Left kidney (tissue), 2 donors: ENCODE measurements around the gene SLC35A2. TPM values are rescaled to one million over a fixed set of nuclear protein-coding genes. Genes with fewer than 3 reads are reported as not detected.

Source experiments
- DNase-seq: peaks from one replicate; pipeline ENCODE4 v3.0.0-alpha.2; 2013
- polyA plus RNA-seq: library from polyadenylated mRNA; unstranded; fragments of 120-200 nt; gene quantifications from one replicate; pipeline ENCODE4 v1.2.1, GENCODE V29; 2013; ENCODE audit not compliant: insufficient read length

SLC35A2 gene
- polyA plus RNA-seq, 1 donor: 27.2 TPM

DNA sequence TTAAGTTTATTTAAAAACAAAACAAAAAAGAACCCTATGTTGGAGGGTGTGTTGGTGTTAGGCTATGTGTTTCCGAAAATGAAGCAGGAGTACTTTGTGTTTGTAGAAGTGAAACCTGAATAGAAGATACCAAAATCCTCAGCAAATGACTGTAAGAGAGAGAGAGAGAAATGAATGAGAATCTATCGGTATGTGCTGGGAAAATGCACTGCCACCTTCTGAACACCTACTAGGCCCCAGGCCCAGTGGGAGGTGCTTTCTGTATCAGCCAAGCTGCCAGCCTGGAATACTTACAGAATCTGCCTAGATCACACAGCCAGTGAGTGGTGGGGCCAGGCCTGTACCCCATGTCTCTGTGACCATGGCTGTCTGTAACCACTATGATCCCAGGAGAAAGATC is 22.3 kb upstream of the SLC35A2 start:
- no peak for DNase-seq

DNA sequence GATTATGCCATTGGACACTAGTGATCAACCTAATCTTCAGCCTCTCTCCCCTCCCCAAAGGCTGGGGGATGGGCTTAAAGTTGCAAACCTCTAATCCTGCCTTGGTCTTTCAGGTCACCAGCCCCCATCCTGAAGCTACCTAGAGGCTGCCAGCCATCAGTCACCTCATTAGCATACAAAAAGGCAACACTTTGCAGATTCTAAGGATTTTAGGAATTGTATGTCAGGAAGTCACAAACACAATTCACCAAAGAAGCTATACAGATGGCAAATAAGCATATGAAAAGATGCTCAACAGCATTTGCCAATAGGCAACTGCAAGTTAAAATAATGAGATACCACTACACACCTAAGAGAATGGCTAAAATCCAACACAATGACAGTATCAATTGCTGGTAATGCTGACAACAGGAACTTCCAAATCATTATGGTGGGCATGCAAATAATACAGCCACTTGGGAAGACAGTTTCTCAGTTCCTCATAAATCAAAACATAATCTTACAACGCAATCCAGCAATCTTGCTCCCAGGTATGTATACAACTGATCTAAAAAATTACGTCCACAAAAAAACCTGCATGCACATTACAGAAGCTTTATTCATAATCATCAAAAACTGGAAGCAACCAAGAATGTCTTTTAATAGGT is 16.4 kb upstream of the SLC35A2 start:
- DNase-seq: no peak

- no peak for DNase-seq
Measured at GRCh38 chrX:48927123-48927522, 15.7 kb upstream of the SLC35A2 start.

DNA sequence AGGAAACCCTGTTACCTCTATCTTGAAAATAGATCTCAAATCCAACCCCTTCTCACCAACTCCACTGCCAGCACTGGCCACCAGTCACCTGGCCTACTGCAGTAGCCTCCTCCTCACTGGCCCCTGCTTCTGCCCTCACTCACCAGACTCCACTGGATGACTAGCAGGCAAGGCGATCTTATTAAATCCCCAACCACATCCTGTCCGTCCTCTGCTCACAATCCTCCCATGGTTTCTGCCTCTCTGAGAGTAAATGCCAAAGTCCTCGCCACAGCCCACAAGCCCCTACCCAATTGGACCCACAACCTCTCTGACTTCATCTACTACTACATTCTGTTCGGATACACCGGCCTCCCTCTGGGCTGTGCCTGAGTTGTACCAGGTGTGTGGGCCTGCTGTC is 12.8 kb upstream of the SLC35A2 start:
- no peak for DNase-seq

DNA sequence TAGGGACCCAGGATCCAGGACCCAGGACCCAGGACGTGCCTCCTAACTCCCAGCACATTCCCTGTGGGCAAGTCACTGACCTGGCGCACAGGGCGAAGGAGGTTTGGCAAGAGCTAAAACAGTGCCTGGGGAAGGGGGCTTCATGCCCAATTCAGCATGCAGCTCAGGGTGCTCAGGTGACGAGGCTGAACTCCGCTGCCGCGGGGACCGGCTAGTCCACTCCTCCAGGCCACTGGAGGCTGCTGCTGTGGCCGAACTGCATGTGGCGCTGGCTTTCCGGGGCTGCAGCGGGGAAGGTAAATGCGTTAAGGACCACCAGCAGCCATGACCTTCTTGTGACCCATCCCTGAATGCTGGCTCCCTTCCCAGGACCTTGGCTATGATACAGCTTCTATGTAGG is 12.3 kb upstream of the SLC35A2 start:
- DNase-seq: no peak

DNA sequence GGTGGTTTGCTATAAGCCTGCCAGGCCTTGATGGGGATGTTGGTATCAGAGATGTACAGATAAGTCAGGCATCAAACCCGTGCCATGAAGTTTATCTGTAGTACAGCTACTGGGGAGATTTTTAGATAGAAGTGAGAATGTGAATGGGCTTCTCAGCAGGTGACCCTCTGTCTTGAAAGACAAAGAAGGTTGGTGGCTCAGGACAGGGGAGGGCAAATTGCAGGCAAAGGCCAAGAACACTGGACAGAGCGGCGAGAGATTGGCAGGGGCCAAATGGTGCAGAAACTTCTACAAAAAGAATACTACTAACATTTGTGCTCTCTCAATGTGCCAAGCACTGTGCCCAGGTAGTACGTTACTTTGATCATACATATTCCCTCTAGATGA is 9.3 kb upstream of the SLC35A2 start:
- DNase-seq: no peak

- no peak for DNase-seq
Measured at GRCh38 chrX:48919947-48920717, 8.7 kb upstream of the SLC35A2 start.

GRCh38 chrX:48919360-48919841 is 8.0 kb upstream of the SLC35A2 start:
- no peak for DNase-seq

DNA sequence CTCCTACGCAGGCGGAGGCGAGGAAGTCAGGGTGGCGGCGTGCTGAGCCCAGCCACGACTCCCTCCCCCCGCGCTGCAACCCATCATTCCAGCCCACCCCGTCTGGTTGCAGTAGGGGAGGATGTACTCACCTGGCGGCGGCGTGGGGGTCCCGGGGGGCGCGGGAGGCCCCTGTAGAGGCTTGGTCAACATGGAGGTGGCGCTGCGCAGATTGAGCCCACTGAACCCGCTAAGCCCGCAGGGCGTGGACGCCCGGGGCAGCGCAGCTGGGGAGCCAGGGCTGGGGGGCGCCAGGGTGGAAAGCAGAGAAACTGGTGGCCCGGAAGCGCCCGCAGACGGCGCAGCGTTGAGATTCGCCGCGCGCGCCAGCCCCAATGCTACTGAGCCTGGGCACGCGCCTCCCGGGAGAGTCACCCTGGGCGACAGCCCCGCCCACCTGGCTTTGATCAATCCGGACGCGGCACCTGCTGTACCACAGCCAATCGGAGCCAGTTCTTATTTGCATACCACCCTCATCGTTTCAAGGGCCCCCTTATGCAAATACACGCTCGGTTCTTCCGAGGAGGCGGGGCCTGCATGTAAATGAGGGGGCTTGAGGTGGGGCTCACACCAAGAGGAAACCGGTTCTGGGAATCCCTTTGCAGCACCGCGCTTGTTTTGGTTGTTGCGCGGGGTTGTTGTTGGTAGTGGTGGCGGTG is 7.3 kb upstream of the SLC35A2 start, which contains the start of gene PIM2:
Gene PIM2 (minus strand): TSS at position 382 of the 698 bp plus-strand sequence. CDS start 190 bp downstream, at position 192.
- DNase-seq: peak; percentile 81

DNA sequence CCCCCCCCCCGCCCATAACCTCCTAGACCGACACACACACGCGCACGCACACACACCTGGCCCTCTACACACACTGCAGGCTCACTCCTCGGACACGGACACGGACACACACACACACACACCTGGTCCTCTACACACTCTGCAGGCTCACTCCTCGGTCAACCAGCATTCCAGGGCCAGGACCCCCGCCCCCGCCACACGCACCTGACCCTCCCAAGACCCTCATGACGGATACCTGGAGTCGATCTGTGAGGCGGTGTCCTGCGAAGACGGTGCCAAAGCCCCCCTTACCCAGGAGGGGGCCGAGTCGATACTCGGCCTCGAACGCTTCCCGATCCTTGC is 6.8 kb upstream of the SLC35A2 start:
- DNase-seq: no peak

DNA sequence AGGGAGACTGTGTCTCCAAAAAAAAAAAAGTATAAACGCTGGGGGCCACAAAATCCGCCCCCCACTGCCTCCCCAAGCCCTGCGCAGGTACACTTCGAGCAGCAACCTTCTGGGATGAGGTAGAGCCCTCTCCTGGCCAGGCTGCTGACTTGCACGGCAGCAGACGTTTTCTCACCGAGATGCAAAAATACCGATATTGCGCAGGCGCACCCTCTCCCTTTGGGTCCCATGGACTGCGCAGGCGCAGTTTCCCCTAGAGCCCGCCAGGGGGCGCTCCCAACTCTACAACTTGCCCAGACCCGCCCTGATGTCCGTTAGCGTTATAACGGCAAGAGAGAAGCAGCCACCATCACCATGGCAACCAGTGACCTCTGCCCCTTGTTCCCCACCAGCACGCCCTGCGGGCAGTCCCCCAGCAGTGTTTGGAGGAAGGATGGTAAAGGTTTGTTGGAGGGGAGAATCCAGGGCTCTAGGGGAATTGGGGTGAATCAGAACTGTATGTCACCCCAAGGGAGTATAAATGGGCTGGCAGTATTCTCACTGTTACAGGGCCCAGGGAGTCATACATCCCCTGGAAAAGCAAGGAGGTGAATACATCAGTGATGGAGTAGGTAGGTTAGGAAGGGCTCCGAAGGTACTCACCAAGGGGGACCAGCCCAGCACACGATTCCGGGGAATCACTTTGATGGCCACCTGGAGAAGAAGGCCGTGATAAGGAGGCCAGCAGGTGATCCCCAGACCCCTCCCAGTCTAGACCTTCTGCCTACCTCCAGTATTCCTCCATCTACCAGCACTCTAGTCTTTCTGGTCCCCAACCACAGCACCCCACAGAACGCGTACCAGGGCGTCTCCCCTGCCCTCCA is 5.9 kb upstream of the SLC35A2 start:
- peak; percentile 85 for DNase-seq

DNA sequence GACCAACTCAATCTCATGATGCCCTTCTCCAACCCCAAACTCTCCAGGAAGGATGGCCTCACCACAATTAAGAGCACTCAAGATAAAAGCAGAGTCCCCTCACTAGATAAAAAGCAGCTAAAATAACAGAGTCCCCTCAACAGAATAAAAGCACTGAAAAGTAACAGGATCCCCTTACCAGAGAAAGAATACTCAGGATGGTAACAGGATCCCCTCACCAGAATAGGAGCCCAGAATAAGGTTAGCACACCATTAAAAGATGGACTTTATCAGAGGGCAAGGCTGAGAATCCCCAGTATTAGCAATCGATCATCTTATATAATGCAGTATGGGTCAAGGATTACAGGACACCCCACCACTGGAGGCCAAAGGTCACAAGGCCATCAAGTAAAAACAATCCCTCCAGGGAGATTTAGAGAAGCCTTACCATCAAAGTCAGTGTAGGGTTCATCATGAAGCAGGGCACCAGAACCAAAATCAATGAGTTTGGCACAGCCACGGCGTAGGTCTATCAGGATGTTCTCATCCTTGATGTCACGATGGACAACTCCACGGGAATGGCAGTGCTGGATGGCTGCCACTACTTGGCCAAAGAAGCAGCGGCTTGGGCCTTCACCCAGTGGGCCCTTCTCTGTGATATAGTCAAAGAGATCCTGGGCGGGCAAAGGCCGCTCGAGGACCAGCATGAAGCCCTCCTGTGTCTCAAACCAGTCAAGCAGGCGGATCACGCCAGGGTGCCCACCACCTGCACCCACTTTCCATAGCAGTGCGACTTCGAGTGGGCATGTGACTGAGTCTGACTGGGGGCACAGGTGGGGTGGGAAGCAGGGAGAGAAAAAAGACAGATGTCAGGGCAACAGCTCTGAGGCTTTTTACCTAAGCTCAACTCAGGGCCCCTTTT is 3.4 kb upstream of the SLC35A2 start:
- DNase-seq: no peak

DNA sequence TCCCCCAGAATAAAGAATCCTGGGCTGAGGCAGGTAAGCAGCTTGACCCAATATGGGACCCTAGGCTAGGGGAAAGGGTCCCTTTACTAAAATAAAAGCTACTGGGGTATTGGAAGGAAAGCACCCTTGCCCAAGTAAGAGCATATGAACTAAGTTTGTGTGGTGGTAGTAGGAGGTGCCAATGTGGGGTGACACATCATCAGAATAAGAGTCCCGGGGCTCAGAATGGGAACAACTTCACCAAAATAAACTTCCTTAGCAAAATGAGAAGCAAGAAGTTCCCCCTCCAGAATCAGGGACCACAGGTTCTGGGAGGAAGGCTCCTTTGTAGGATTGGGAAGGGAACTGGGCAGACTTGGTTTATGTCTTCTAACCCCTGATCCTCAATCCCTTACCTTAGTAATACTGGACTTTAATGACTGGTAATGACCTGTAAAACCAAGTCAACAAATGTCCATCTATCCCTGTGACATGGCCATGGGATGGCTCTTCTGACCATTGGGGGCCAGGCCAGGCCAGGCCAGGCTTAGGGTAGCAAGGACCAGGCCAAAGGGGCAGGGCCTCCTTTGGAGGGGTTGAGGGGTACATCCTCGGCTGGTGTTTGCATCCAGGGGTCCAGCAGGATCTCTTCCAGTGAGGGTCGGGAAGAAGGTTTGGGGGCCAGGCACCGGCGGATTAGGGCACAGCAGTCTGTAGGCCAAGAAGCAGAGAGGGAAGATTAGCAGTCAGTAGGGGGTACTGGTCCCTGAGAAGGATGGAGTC is 2.3 kb upstream of the SLC35A2 start:
- no peak for DNase-seq

DNA sequence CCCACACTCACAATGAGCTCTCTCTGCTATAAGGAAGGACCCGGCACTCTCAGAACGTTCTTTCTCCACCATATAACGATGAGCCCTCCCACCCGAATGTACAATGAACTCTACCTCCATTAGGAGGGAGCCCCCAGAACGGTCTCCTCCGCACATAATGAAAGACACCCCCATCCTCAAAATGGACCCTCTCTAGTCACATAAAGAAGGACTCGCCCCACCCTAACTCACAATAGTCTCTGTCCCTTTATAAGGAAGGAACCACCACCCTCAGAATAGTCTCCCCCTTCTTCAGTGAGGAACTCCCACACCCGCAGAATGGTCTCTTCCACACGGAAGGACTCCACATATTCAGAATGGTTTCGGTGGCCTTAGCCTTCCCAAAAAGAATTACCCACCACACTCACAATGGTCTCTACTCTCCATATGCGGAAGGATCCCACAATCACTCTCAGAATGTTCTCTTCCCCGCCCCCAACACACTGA is 477 bp downstream of the SLC35A2 start:
- DNase-seq: no peak

- no peak for DNase-seq
Measured at GRCh38 chrX:48909703-48910294, 1.6 kb downstream of the SLC35A2 start.

- DNase-seq: no peak
Measured at GRCh38 chrX:48908600-48908999, 2.8 kb downstream of the SLC35A2 start.

DNA sequence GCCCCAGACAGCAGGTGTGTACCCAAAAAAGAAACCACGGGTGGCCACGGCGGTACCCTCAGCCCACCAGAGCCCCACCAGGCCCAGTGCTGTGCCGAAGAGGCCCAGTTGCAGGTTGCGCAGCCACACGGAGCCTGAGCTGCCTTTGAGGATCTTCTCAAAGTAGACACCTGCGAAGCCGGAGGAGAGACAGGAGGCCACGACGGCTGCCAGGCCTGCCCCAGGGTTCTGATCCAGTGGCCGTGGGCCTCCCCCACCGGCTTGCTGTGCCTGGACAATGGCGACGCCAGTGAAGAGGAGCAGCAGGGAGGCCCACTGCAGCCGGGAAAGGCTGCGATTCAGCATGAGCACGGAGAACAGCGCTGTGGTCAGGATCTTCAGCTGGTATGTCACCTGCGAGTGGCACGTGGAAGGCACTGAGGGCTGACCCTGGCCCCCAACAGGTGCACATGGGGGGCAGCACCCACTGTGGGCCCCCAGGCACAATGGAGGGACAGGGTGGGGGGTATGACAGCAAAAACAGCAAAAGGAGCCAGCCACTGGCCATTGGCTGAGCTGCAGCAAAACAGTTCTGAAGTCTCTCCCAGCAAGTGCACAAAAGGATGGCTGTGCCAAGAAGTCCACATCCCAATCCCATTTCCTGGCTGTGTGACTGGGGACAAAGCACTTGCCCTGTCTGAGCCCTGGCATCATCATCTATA is 6.2 kb downstream of the SLC35A2 start:
- no peak for DNase-seq

DNA sequence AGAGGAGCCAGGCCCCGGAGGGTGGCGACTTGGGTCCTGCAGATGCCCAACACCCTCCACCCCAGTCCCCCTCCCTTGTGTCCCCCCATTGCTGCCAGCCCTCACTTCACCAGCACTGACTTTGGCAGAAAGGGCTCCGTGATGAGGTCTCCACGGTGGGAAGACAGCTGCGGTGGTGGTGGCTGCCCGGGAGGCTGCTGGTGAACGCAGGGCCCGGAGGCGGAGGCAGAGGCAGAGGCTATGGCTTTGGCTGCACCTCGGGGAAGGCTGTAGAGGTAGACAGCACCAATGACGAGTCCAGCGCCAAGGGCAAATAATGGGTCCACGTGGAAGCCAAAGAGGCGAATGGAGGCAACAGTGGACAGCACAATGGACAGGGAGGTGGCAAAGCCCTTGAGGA is 6.8 kb downstream of the SLC35A2 start:
- no peak for DNase-seq

DNA sequence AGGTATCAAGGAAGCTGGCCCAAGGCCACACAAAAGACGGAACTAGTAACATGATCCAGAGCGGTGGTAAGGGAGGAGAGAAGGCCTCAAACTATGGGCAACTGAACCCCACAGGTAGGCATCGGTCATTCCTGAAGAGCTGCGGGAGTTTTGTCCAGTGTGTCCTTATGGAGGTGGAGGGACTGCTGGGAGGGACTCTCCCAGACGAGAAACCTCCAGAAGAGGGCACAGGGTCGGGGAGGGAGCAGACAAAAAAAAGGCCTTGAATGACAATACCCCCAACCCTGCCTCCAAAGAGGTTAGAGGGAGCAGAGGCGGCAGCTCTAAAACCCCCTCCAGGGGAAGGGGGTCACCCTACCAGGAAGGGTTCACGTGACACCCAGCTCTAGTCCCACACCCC is 7.3 kb downstream of the SLC35A2 start:
- DNase-seq: no peak
